Stimulated activated CD8-positive, alpha-beta memory T cell treated with anti-CD3 and anti-CD28 coated beads, Interleukin-4, amount 100 ng/mL, for 48 hours (primary cell): Measurements from ENCODE around the gene CRKL.
"Not testable (repeated sequence)": the region's sequence is repeated elsewhere in the genome, so short reads cannot be mapped to it uniquely, and the experiment has no call there.

Source experiments
- DNase-seq: peaks from one replicate; pipeline ENCODE4 v3.0.0-alpha.2; 2020

The CRKL gene

DNA sequence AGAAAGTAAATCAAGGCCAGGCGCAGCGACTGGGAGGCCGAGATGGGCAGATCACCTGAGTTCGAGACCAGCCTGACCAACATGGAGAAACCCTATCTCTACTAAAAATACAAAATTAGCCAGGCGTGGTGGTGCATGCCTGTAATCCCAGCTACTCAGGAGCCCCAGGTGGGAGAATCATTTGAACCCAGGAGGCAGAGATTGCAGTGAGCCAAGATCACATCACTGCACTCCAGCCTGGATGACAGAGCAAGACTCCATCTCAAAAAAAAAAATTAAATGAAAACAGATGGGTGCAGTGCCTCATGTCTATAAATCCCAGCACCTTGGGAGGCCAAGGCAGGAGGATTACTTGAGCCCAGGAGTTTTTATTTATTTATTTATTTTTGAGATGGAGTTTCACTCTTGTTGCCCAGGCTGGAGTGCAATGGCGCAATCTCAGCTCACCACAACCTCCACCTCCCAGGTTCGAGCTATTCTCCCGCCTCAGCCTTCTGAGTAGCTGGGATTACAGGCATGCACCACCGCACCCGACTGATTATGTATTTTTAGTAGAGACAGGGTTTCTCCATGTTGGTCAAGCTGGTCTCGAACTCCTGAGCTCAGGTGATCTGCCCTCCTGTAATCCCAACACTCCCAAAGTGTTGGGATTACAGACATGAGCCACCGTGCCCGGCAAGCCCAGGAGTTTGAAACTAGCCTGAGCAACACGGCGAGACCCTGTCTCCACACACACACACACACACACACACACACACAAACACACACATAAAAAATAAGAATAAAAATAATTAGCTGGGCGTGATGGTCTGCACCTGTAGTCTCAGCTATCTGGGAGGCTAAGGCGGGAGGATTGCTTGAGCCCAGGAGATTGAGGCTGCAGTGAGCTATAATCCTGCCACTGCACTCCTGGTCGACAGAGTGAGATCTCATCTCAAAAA lies 15.8 kb upstream of the CRKL start:
- DNase-seq: not testable (repeated sequence)

GRCh38 chr22:20903093-20903492 lies 14.1 kb upstream of the CRKL start:
- no peak for DNase-seq

DNA sequence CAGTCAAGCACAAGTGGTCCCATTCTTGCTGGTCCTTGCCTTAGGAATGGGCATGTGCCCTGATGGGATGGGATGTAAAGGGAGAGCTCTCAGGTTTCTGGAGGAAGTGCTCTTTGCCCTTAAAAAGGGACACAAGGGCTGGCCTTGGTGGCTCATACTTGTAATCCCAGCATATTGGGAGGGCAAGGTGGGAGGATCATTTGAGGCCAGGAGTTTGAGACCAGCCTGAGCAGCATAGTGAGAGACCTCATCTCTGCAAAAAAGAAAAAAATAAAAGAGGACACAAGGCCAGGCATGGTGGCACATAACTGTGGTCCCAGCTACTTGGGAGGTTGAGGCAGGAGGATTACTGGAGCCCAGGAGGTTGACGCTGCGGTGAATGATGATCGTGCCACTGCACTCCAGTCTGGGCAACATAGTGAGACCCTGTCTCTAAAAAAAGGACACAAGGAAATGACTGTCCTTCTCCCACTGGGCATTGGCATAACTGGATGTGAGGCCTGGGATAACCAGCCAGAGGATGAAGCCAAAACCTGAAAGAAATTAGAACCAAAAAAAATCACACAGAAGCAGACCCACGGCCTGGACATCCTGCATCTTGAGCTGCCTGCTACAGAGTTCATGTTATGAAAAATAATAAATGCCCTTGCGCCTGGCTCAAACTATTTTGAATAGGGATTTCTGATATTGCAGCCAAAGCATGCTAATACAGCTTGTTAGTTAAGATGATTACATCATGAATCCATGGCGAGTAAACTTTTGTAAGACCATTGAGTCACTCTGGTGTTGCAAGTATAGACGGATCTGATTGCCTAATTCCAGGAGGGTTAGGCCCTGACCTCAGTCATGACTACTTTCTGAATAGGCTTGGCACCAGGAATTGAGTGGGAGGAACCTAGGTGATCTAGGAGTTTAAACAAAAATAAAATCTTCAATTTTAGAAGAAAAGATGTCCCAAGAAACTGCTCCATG lies 12.9 kb upstream of the CRKL start:
- DNase-seq: no peak

DNA sequence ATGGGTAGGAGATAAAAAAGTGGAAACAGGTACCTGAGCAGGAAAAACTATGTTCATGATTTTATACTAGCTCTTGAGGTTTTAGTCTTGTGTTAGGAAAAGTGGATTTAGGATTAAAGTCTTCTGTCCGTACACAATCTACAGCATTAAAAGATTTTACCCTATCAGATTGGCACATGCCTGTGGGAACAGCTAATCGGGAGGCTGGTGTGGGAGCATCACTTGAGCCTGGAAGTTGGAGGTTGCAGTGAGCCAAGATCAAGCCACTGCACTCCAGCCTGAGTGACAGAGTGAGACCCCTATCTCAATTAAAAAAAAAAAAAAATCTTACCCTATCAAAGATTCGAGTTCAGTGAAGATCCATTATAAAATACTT lies 12.2 kb upstream of the CRKL start:
- no peak for DNase-seq

GRCh38 chr22:20905415-20906386 lies 11.5 kb upstream of the CRKL start:
- DNase-seq: no peak

DNA sequence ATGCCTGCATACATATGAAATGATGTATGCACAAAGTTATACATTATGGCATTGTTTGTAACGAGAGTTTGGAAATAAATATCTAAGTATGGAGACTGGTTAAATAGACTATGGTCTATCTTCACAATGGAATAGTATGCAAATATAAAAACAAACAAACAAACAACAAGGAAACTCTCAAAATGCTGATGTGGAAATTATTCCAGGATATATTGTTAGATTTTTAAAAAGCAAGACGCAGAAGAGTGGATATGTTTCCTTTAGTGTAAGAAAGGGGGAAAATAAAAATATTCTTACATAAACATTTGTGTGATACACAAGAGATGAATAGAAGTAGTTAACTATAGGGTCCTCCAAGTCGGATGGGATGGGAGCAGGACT lies 10.8 kb upstream of the CRKL start:
- DNase-seq: no peak

- DNase-seq: not testable (repeated sequence)
Observed at GRCh38 chr22:20908717-20909116, 8.5 kb upstream of the CRKL start.

- DNase-seq: no peak
Observed at GRCh38 chr22:20909543-20910303, 7.5 kb upstream of the CRKL start.

DNA sequence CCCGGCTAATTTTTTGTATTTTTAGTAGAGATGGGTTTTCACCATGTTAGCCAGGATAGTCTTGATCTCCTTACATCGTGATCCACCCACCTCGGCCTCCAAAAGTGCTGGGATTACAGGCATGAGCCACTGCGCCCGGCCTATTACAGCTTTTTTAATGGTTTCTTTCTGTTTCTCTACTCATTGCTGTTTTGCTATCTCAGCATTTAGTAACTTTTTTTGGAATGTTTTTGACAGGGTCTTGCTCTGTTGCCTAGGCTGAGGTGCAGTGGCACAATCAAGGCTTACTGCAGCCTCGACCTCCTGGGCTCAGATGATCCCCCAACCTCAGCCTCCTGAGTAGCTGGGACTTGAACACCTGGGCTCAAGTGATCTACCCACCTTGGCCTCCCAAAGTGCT lies 4.7 kb upstream of the CRKL start:
- no peak for DNase-seq

DNA sequence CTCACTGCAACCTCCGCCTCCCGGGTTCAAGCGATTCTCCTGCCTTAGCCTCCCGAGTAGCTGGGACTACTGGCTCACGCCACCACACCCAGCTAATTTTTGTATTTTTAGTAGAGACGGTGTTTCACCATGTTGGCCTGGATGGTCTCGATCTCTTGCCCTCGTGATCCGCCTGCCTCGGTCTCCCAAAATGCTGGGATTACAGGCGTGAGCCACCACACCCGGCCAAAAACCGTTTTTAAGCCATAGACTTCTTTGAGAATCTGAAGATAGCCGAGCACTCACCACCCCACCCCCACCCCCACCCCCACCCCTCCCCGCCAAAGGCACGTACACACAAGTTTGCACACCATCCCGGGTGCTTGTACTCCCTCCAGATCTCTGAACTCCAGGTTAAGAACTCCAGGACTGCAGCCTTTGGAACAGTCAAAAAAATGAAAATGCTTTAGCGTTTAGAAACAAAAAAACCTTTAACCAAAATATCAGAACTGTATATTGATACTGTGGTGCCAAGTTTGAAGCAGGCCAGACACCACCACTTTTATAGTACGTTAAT lies 1.5 kb downstream of the CRKL start:
- no peak for DNase-seq

DNA sequence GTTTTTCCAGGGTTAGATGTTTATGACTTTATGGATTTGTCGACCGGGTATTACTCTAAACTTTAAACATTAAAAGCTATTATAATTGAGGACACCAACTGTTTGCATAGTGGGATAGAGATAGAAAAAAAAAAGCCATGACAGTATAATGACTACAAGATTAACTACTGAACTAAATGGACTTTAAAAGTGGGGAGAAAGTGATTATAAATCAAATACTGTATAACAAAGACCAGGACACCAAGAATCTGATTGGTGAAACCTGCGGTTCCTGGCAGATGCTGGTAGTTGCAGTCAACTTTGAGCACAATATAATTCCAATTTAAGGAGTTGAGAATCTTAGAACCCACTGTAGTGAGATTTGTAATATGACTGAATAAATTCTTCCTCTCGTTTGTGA lies 2.5 kb downstream of the CRKL start:
- no peak for DNase-seq

DNA sequence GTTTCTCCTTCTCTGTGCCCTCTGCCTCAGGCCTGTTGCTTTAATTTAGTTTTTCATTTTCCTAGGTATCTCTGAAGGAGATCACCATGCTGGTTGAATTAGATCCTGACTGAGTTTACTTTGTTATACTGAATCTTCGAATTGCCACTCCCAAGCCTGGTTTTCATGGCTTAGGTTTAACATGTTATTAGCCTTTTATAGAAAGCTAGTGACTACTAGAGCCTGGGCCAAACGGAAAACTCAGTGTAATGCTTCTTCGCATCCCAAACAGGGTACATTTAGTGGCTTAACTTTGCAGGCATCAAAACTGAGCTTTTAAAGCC lies 3.6 kb downstream of the CRKL start:
- no peak for DNase-seq

- no peak for DNase-seq
Observed at GRCh38 chr22:20922141-20922751, 5.0 kb downstream of the CRKL start.

GRCh38 chr22:20926243-20926642 lies 9.0 kb downstream of the CRKL start:
- DNase-seq: no peak

DNA sequence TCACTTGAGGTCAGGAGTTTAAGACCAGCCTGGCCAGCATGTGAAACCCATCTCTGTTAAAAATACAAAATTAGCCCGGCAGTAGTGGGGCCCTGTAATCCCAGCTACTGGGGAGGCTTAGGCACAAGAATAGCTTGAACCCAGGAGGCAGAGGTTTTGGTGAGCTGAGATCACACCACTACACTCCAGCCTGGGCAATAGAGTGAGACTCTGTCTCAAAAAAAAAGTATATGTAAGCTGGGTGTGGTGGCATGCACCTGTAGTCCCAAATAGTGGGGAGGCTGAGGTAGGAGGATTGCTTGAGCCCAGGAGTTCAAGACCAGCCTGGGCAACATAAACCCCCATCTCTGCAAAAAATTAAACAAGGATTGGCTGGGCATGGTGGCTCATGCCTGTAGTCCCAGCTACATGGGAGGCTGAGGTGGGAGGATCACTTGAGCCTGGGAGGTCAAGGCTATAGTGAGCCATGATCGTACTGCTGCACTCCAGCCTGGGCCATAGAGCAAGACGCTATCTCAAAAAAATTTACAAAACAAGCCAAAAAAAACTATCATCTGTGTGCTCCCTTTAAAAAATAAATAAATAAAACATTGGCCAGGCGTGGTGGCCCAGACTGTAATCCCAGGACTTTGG lies 10.8 kb downstream of the CRKL start:
- no peak for DNase-seq

DNA sequence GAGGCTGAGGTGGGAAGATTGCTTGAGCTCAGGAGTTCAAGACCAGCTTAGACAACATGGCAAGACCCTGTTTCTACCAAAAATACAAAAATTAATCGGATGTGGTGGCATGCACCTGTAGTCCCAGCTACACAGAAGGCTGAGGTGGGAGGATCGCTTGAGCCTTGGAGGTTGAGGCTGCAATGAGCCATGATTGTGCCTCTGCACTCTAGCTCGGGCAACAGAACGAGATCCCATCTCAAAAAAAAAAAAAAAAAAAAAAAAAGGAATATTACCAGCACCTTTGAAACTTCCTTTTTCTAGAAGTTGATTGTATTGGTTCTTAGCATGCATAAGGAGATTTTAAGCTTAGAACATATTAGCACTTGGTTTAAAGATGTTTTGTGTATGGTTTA lies 11.4 kb downstream of the CRKL start:
- no peak for DNase-seq

- no peak for DNase-seq
Observed at GRCh38 chr22:20930004-20930403, 12.8 kb downstream of the CRKL start.

- not testable (repeated sequence) for DNase-seq
Observed at GRCh38 chr22:20930435-20930834, 13.2 kb downstream of the CRKL start.

- DNase-seq: no peak
Observed at GRCh38 chr22:20931126-20931654, 14.0 kb downstream of the CRKL start.

DNA sequence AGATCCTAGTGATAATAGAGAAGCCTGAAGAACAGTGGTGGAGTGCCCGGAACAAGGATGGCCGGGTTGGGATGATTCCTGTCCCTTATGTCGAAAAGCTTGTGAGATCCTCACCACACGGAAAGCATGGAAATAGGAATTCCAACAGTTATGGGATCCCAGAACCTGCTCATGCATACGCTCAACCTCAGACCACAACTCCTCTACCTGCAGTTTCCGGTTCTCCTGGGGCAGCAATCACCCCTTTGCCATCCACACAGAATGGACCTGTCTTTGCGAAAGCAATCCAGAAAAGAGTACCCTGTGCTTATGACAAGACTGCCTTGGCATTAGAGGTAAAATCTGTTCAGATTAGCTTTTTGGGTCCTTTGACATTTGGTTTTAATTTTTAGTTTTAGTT lies 16.7 kb downstream of the CRKL start:
- DNase-seq: no peak
